GM10266 (cell line): ENCODE data around the gene CLPSL1.

ENCODE experiments used
- DNase-seq: peaks from one replicate; pipeline ENCODE4 v3.0.0; 2012; ENCODE audit errors: extremely low spot score
- CTCF ChIP-seq: IDR thresholded peaks from 2 replicates; pipeline ENCODE4 v1.5.1; 2012; ENCODE audit warnings: mild to moderate bottlenecking, low read depth; ENCODE audit not compliant: control insufficient read depth, insufficient read depth; ENCODE audit errors: missing control alignments

CLPSL1 gene

GRCh38 chr6:35736982-35737412 lies 43.8 kb upstream of the CLPSL1 start, which contains the start of gene ARMC12:
Gene ARMC12, plus strand, starts transcription at chr6:35737032. Its CDS starts 77 bp downstream, at chr6:35737109.
- no peak for DNase-seq
- TF ChIP-seq CTCF: no peak

- DNase-seq: peak; percentile 74
- peak; percentile 66 for TF ChIP-seq CTCF
These were observed 43.2 kb upstream of the CLPSL1 start for GRCh38 chr6:35737413-35738211.

GRCh38 chr6:35739645-35740524 lies 40.9 kb upstream of the CLPSL1 start:
- TF ChIP-seq CTCF: no peak
- DNase-seq: no peak

DNA sequence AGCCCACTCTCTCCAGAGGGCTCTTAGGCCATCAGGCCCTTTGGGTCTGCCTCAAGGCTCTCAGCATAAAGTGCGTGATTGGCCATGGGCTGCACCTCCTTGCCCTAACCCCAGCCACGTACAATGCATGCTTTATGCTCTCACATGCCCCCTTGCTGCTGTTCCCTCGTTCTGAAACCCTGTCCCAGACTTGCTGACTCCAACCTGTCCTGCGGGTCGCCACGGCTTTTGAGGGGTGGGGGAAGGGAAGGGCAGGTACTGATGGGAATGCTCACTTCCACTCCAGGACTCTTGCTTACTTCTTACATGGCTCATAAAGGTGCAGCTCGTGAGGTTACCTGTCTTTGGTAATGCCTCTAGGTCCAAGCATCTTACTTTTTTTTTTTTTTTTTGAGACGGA lies 38.0 kb upstream of the CLPSL1 start:
- no peak for TF ChIP-seq CTCF
- no peak for DNase-seq

GRCh38 chr6:35745509-35745908 lies 35.3 kb upstream of the CLPSL1 start:
- DNase-seq: no peak
- no peak for TF ChIP-seq CTCF

- no peak for DNase-seq
- TF ChIP-seq CTCF: no peak
These were observed 34.3 kb upstream of the CLPSL1 start for GRCh38 chr6:35746516-35746915.
